Activated CD8-positive, alpha-beta memory T cell treated with anti-CD3 and anti-CD28 coated beads, Interleukin-2, amount 50 U/mL, for 4 hours (primary cell): ENCODE measurements around the gene UBAP1.
"Not testable (repeated sequence)": the region's sequence is repeated elsewhere in the genome, so short reads cannot be mapped to it uniquely, and the experiment has no call there.

ENCODE experiments used
- DNase-seq: peaks from one replicate; pipeline ENCODE4 v3.0.0-alpha.2; 2020

The UBAP1 gene

DNA sequence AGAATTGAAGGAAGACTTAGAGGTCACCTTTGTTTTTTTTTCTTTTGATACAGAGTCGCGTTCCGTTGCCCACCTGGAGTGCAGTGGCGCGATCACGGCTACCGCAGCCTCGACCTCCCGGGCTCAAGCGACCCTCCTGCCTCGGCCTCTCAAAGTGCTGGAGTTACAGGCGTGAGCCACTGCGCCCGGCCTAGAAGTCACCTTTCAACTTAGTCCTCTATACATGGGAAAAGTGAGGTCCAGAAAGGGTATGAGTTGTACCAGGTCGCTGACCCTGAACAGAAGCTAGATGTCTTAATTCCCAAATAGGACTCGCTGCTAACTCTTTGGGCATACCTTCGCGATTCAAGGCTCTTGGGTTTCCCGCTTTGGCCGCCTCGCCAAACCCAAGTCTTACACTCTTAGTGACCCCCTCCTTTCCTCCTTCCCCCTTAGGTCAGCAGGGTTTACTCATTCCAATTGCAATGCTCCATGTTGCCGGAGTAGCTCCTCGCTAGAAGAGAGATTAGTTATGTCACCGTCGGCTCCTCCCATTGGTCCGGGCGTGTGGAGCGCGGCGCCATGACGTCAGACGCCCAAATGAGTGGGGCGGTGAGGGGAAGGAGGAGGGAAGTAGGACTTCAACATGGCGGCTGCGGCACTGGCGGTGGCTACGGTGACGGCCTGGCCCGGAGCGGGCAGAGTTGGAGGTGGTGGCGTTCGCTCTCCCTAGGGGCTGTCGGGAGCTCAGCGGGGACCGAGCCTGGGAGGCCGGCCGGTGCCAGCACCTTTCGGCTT lies at the start of gene UBAP1:
Gene UBAP1 (plus strand): TSS at position 608 of the 777 bp plus-strand sequence. CDS start 41,872 bp downstream, outside the sequence.
- DNase-seq: peak; percentile 96

DNA sequence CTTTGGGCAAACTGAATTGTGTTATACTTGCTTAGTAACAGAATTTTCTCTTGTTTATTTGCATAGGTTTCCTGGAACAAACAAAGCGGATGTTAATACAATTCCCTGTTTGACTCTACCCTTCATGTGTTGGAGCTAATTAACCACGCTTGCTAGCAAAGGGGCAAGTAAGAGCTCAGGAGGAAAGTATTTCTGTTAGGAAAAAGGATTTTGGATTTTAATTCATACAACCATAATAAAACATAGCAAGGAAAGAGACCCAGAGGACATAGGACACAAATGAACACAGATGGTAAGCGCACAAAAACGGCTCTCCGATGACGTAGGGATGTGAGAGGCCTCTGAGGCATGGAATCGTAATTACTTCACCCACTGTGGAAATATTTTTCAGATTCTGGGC lies 47.3 kb upstream of the UBAP1 start:
- DNase-seq: no peak

DNA sequence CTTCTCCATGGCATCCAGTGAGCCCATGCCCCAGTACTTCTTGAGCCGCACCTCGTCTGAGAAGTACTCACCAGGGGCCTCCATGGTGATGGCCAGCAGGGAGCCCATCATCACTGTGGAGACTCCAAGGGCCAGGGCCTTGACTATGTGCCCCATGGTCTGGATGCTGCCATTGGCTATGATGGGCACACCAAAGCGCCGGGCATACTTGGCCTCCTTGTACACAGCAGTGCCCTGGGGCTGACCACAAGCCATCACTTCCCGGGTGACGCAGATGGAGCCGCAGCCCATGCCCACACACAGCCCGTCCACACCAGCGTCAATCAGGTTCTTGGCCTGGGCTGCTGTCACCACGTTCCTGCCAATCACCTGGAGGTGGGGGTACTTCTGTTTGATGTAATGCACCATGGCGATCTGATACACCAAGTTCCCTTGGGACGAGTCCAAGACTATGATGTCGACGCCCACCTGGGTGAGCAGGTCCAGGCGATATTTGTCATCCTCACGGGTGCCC lies 45.4 kb upstream of the UBAP1 start:
- no peak for DNase-seq

DNA sequence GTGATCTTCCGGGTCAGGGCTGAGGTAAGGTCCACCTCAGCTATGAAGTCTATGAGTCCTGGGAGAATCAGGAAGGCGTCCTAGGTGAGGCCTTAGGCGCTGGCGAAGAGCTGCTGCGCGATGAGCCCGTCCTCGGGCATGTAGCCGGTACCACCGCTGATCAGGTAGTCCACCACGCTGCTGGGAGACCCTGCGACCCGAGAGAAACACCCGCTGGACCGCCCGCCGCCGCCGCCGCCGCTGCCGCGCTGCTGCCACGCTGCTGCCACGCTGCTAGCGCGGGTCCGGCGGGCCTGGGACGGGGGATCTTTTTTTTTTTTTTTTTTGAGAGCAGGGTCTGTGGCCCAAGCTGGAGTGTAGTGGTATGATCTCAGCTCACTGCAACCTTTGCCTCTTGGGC lies 44.3 kb upstream of the UBAP1 start:
- no peak for DNase-seq

DNA sequence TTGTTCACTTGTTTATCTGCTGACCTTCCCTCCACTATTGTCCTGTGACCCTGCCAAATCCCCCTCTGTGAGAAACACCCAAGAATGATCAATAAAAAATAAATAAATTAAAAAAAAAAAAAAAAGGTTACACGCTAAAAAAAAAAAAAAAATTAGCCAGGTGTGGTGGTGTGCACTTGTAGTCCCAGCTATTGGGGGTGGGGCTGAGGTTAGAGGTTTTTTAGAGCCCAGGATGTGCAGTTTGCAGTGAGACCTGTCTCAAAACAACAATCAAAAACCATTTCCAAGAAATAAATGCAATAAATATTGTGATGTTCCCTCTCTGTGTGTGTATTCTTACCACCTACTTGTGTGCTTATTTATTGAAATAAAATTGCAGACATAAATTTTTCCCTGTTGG lies 40.2 kb upstream of the UBAP1 start:
- not testable (repeated sequence) for DNase-seq

DNA sequence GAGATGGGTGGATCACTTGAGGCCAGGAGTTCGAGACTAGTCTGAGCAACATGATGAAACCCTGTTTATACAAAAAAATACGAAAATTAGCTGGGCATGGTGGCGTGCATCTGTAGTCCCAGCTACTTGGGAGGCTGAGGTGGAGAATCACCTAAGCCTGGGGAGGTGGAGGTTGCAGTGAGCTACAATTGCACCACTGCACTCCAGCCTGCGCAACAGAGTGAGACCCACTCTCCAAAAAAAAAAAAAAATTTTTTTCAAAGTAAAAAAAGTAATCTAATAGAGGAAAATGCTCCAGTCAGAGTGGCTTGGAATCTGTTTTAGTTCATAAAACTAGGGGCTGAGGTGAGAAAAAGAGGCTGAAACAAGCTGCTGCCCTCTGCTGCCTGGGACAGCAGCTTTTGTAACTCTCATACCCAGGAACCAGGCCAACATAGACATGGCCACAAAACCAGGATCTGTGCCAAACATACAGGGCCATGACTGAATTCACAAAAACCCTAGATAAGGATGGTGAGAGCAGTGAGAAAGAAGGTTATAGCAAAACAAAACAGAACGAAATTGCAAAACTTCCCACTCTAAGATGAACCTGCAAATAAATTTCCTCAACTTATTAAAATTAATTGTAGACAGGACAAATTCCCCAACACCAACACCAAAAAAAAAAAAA lies 39.2 kb upstream of the UBAP1 start:
- no peak for DNase-seq

DNA sequence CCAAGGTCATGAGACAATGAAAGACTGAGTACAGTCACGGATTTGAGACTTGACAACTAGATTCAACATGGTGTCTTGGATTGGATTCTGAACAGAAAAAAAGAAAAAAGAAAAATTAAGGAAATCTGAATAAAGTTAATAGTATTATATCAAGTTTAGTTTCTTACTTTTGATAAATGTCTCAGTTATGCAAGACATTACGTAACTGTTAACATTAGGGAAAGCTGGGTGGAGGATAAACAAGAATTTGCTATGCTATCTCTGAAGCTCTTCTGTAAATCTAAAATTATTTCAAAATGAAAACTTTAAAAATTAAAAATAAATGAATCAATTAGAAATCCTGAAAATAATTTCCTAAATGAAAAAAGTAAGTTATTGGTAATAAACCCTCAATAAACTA lies 38.0 kb upstream of the UBAP1 start:
- DNase-seq: no peak

DNA sequence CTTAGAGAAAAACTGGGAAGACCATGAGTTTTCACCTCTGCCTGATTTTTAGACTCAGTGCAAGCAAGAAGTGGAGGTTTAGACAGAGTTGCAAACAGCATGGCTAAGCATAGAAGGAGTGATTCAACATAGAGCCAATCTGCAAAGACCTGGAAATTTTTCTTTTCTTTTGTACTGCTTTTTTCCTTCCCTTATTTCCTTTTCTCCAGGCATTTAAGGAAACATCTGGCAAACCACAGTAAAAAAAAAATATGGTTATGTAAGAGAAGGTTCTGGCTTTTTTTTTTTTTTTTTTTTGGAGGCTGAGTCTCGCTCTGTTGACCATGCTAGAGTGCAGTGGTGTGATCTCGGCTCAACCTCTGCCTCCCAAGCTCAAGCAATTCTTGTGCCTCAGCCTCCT lies 35.7 kb upstream of the UBAP1 start:
- DNase-seq: no peak

DNA sequence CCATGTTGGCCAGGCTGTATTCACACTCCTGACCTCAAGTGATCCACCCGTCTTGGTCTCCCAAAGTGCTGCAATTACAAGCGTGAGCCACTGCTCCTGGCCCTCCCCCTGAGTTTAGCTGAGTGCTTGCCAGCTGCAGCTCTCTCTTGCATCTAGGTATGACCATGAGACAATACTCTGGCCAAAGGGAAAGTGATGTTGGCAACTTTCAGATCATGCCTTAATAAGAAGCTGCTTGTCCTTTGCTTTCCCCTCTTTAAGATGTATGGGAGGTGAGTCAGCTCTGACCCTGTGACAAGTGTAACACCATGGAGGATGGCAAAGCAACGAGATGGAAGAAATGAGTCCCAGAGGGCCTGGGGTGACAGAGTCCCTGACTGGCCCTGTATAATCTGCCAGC lies 33.7 kb upstream of the UBAP1 start:
- DNase-seq: no peak

DNA sequence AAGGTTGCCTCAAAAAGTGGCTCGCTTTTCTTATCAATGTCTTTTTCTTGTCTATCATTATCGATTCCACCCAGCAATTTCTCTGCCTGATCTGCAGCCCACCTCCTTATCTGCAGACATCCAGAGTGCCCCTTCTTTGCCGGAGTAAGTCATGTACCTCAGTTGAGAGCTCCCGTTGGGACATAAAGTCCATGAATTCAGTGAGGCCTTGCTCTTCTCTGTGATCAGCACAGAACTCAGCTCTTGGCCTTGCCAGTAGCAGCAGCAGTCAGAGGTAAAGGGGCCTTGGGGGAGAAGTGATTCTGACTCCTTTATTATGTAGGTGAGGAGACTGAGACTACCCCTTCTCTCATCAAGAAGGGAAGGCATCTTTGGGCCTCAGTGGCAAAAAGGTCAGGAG lies 27.4 kb upstream of the UBAP1 start:
- DNase-seq: no peak

DNA sequence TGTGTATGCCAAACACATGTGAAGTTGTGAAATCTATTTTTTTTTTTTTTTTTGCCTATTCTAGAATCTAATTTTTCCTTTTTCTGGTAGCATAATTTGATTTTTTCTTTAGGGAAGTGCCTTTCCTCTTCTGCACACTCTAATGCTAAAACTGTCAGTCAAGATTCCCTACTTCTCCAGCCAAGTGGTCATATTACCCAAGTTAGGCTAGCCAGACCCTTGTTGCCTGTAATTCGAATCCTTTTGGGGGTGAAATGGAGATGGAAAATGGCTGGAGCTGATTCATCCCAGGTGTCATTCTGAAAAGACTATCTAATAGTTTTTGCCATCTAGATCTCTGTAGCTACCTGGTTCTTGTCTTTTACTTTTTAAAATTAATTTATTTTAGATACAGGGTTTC lies 24.8 kb upstream of the UBAP1 start:
- no peak for DNase-seq

DNA sequence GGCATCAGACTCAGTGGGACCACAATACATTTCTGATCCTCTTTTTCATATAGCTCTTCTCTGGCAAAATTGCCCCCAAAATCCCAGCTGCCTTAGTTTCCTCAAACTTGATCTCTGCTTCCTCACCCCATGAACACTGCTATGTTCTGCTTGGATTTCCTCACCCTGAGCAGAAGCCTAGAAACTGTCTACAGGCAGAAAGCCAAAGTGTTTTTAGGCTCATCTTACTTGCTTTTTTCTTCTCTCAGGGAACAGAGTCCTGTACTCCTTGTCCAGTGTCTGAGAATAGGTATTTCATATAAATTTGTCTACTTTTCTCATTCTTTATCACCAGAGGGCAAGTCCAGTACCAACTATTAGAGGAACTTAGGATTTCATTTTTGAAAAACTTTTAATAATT lies 21.5 kb upstream of the UBAP1 start:
- no peak for DNase-seq

DNA sequence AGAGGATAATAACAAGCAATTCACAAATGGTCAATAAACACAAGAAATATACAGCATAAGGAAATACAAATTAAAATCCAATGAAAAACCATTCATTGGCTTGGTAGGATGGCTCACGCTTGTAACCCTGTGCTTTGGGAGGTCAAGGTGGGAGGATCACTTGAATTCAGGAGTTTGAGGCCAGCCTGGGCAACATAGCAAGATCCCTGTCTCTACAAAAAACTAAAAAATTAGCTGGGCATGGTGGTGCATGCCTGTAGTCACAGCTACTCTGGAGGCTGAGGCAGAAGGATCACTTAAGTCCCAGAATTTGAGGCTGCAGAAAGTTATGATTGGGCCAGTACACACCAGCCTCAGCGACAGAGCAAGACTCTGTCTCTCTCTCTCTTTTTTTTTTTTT lies 20.9 kb upstream of the UBAP1 start:
- DNase-seq: no peak

DNA sequence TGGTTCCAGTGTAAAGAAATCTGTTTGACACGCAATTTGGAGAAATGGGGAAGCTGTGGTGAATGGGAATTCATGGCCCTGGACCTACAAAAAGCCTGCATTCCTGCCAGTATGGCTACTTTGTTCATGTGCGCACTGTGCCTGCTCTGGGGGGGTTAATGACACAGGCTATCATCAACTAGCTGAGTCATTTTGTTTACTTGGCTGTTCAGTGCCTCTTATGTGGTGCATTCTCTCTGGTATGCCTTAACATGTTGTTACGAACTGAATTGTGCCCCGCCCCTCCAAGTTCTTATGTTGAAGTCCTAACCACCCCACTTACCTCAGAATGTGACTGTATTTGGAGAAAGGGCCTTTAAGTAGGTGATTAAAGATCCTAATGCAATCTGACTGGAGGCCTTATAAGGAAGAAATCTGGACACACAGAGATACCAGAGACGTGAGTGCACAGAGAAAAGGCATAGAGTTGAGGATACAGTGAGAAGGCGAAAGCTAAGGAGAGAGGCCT lies 20.4 kb upstream of the UBAP1 start:
- no peak for DNase-seq

DNA sequence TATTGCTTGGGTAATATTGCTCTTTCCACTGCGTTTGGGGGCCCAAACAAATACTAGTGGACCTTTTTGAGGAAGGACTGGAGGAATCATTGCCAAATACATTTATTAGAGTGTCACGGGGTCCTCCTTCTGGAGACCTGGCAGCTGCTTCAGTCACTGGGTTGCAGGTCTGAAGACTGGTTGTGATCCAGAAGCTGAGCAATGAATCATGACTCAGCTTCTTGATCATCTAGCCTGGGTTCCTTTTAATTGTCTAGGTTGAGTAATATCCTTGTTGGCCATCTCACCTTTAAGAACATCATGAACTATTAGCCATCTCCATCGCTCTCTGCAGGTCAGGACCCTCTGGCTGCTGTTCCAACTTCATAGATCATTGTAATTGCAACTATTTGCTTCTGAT lies 15.4 kb upstream of the UBAP1 start:
- no peak for DNase-seq

DNA sequence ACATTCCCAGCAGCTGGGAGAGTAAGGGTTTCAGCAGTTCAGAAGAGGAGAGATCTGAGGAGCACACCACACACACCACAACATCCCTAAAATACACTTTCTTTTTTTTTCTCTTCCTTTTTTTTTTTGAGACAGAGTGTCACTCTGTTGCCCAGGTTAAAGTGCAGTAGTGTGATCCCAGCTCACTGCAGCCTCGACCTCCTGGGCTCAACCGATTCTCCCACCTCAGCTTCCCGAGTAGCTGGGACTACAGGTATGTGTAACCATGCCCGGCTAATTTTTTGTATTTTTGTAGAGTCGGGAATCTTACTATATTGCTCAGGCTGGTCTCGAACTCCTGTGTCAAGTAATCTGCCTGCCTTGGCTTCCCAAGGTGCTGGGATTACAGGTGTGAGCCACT lies 9.7 kb upstream of the UBAP1 start:
- DNase-seq: no peak

DNA sequence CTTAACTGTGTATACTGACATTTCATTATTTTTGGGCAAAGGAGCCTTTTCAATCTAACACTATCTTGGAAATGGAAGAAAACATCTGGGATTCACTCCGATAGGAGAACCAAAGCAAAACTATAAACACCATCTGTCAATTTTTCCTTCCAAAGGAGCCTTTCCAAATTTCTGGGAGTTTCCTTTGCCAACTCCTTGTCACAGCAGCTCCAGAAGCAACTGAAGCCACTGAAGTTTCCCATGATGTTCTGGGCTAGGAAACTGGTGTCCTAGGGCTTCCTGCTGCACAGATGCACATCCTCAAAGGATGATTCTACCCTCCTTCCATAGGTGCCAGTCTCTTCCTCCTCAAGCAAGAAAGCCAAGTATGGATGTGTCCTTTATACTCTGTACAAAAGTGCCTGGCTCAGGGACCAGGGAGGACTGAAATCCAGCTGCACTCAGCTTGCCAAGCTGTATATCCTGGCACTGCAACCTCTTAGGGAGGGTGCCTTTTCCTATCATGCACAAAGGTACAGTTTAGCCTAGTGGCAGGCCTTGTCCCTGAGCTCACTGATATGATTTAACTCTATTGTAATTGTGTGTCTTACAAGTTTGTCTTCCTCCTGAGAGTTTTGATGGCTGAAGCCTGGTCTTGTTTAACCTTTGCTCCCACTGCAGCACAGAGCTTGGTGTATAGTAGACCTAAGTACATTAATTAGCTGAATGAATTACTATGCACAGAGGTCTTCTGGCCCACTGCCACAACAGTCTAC lies 8.4 kb upstream of the UBAP1 start:
- no peak for DNase-seq

DNA sequence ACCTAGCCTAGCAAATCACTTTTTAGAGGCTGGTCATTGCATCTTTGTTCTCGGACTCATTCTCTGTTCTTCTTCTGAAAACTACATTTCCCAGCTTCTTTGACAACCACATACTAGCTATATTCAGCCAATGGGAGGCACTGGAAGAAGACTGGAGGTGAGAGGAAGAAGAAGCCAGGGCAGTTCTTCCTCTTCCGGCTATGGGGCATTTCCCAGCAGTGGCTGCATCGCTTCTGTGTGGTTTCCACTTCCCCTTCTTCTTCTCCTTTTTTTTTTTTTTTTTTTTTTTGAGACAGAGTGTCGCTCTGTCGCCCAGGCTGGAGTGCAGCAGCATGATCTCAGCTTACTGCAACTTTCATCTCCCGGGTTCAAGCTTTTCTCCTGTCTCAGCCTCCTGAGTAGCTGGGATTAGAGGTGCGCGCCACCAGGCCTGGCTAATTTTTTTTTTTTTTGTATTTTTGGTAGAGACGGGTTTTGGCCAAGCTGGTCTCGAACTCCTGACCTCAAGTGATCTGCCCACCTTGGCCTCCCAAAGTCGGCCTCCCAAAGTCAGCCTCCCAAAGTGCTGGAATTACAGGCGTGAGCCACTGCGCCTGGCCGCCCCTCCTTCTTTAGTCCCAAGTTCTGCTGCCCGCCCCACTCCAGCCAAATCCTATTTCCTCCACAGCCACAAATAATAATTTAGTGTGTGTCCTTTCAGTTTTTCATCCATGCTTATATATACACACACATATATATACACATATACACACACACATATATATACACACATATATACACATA lies 6.9 kb upstream of the UBAP1 start:
- peak; percentile 22 for DNase-seq

DNA sequence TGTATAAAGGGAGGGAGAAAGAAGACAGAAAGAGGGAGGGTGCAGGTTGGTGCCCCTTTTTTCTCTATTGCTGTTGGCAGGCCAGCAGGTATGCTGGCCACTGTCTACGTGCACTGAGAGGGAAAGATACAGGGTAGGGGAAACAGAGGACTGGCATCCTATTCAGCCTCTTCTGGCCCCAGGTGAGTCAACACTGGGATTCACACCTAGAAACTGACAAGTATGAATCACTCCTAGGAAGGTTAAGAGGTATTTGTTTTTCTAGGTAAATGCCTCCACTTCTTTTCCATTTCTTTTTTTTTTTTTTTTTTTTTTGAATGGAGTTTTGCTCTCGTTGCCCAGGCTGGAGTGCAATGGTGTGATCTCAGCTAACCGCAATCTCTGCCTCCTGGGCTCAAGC lies 2.8 kb upstream of the UBAP1 start:
- DNase-seq: no peak

DNA sequence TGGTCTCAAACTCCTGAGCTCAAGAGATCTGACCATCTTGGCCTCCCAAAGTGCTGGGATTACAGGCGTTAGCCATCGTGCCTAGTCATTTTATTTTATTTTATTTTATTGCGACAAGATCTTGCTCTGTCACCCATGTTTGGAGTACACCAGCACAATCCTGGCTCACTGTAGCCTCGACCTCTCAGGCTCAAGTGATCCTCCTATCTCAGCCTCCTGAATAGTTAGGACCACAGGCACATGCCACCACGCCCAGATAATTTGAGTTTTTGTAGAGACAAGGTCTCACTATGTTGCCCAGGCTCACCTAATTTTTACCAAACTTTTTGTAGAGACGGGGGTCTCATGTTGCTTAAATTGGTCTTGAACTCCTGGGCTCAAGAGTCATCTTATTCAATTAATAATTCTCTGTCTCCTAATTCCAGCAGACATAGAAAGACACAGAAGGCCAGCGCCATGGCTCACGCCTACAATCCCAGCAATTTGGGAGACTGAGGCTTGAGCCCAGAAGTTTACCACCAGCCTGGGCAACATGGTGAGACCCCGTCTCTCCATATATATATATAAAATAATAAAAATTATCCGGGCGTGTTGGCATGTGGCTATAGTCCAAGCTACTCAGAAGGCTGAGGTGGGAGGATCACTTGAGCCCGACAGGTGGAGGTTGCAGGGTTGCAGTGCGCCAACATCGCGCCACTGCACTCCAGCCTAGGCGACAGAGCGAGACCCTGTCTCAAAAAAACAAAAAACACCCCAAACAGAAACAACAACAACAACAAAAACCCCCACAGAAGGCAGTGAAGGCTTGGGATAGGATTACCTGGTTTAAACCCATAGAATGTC lies 1.0 kb upstream of the UBAP1 start:
- no peak for DNase-seq

DNA sequence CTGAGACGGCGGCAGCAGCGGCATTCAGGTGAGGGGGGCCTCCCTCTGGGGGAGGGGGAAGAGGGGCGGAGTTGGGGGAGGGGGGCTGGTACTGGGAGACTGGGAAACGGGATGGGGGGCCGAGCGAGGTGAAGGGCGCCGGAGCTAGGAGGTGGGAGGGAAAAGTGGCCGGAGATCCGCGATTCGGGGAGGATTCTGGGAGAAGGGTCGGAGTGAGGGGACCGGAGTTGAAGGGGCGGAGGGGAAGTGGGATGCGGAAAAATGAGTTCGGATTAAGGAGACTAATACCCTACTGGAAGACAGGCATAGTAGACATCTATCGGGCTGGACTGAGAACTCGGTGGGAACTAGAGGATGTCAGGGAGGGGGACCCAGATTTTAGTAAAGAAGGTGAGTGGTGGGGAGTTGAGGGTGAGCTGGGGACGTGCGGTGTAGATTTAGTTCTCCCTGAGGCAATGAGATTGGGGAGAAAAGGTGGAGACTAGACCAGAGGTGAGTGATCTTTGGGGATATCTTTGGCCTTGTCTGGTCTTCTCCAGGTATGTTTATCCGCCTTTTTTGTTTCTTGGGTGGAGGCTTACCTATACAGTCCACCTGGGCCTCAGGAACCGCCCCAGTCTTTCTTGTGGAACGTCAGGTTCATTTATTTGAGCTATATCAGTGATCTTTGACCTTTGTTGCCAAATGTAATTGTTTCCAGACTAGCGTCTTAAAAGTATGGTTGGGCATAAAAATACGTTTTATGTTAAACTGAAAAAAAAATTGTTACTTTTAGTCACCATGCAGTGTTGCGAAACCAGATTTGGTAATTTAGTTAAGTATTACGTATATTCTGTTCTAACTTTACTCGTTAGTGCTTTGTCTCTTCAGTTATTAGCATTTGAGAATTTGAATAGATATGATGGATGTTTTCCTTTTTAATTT lies 632 bp downstream of the UBAP1 start:
- DNase-seq: no peak
